ENCODE measurements around the gene ZNF865. TPM values are rescaled to one million over a fixed set of nuclear protein-coding genes. Genes with fewer than 3 reads are reported as not detected.

ZNF865 gene
- total RNA-seq, 1 donor from 2014 or later = 15.8 TPM

GRCh38 chr19:55603581-55604292 is 1.7 kb upstream of the ZNF865 start:
- intact Hi-C loops (cut with micrococcal nuclease) = loop anchor here (10.0 kb wide), 2 partner anchors 711 to 1739 kb away; partner anchors contain the start of genes MYADM and ZSCAN5A

GRCh38 chr19:55605207-55605636 is 225 bp upstream of the ZNF865 start:
- intact Hi-C loops (cut with micrococcal nuclease) = loop anchor here (1.0 to 10.0 kb wide), 9 partner anchors 18 to 1740 kb away; partner anchors contain the start of genes ISOC2, MYADM, PRPF31 and TFPT

GRCh38 chr19:55606471-55606787 is 982 bp downstream of the ZNF865 start:
- intact Hi-C loops (cut with micrococcal nuclease) = loop anchor here (1.0 to 10.0 kb wide), 4 partner anchors 8 to 1742 kb away; partner anchors contain the start of genes MYADM and ZSCAN5A

GRCh38 chr19:55606817-55607216 is 1.4 kb downstream of the ZNF865 start:
- intact Hi-C loops (cut with micrococcal nuclease) = loop anchor here (1.0 to 10.0 kb wide), 4 partner anchors 9 to 1742 kb away; partner anchors contain the start of genes MYADM and ZSCAN5A

- intact Hi-C loops (cut with micrococcal nuclease) = loop anchor here (10.0 kb wide), 2 partner anchors 705 to 1745 kb away; partner anchors contain the start of genes MYADM and ZSCAN5A
Observed at GRCh38 chr19:55609326-55609725, 3.9 kb downstream of the ZNF865 start.

- intact Hi-C loops (cut with micrococcal nuclease) = no loop called here
Observed at GRCh38 chr19:55611300-55611982, 6.0 kb downstream of the ZNF865 start.

- intact Hi-C loops (cut with micrococcal nuclease) = no loop called here
Observed at GRCh38 chr19:55611983-55612645, 6.7 kb downstream of the ZNF865 start.

GRCh38 chr19:55613396-55613795 is 7.9 kb downstream of the ZNF865 start:
- intact Hi-C loops (cut with micrococcal nuclease) = no loop called here

- intact Hi-C loops (cut with micrococcal nuclease) = no loop called here
Observed at GRCh38 chr19:55613930-55614710, 8.7 kb downstream of the ZNF865 start.

- intact Hi-C loops (cut with micrococcal nuclease) = no loop called here
Observed at GRCh38 chr19:55614711-55615542, 9.5 kb downstream of the ZNF865 start.

GRCh38 chr19:55615543-55616394 is 10.3 kb downstream of the ZNF865 start:
- intact Hi-C loops (cut with micrococcal nuclease) = no loop called here

- intact Hi-C loops (cut with micrococcal nuclease) = no loop called here
Observed at GRCh38 chr19:55616395-55616875, 11.0 kb downstream of the ZNF865 start.

- intact Hi-C loops (cut with micrococcal nuclease) = no loop called here
Observed at GRCh38 chr19:55617426-55617825, 12.0 kb downstream of the ZNF865 start.

- intact Hi-C loops (cut with micrococcal nuclease) = no loop called here
Observed at GRCh38 chr19:55618426-55618825, 13.0 kb downstream of the ZNF865 start.

- intact Hi-C loops (cut with micrococcal nuclease) = no loop called here
Observed at GRCh38 chr19:55619286-55619685, 13.8 kb downstream of the ZNF865 start.

GRCh38 chr19:55620410-55621204 is 15.2 kb downstream of the ZNF865 start:
- intact Hi-C loops (cut with micrococcal nuclease) = no loop called here

GRCh38 chr19:55621205-55621672 is 15.8 kb downstream of the ZNF865 start:
- intact Hi-C loops (cut with micrococcal nuclease) = no loop called here

GRCh38 chr19:55621673-55622231 is 16.3 kb downstream of the ZNF865 start:
- intact Hi-C loops (cut with micrococcal nuclease) = no loop called here
